T47D (cell line): ENCODE data around the gene SLC10A1.
"Not testable (repeated sequence)": the region's sequence is repeated elsewhere in the genome, so short reads cannot be mapped to it uniquely, and the experiment has no call there.

Experiments used
- DNase-seq, 2 experiments: peaks; one replicate each; pipeline versions ENCODE4 v3.0.0 to v3.0.0-alpha.2; 2011 to 2012; ENCODE audit warnings: low read depth in 1 of 2, low spot score in 1 of 2
- JUND ChIP-seq: IDR thresholded peaks from 2 replicates; pipeline ENCODE4 v1.6.1; 2012; ENCODE audit warnings: low read depth
- in situ Hi-C: cut with HindIII; loops from 2 replicates; pipeline ENCODE4 v1.10.0; 2016; ENCODE audit warnings: low sequenced_read_pairs, low pct_unique_long_range_greater_than_20kb

Gene SLC10A1

DNA sequence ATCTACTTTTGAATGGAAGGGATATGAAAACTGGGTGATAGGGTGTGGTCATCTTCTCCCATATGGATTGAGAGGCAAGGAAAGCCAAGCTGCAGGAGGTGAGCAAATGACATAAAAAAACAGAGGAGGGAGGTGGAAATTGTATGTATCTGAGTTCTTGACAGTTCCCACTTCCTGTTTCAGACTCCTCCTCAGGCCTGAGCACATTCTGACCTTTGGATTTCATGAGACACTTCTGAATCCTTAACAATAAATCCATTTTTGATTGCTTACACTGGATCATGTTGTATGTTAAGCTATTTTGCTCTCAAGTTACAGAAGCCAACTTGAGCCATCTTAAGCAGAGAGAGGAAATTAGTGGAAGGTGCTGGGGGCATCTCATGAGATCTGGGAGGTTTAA is 41.7 kb downstream of the SLC10A1 start:
- TF ChIP-seq JUND: no peak
- in situ Hi-C loops: no loop called here
- no peak for DNase-seq

GRCh38 chr14:69754487-69754886 is 42.6 kb downstream of the SLC10A1 start:
- in situ Hi-C loops: no loop called here
- no peak for DNase-seq
- TF ChIP-seq JUND: no peak

DNA sequence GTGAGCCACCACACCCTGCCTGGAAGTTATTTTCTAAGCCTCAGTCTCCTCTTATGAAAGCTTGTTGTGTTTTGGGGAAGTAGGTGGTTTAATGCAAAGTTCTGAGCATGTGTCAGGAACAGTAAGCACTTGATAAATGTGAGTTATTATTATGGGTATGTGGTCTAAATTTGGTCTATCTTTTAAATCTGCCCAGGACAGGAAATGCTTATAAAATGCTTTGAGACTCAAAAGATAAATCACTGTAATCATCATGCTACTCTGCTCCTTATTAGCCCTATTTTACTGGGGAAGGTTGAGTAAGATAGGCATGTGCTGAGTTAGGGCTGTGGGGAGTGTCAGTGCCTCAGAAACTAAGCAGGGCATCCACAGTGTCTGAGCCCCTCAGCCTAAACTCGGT is 43.2 kb downstream of the SLC10A1 start:
- in situ Hi-C loops: no loop called here
- no peak for DNase-seq
- no peak for TF ChIP-seq JUND

DNA sequence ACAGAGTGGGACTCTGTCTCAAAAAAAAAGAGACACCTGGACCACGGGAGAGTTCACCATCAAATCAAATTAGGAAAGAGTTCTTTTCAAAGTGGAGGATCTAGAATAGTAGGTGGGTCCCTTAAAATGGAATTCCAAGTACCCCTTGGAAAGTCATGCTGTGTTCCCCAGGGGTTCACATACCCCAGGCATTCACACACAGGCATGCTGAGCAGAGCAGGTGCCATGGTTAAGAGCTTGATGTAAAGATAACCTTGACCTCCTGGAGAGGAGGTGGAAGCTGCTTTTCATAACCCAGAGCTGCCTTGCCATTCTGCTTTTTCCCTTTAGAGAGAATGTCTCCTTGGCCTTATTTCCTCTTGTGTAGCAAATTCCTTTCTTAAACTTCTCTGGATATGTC is 44.3 kb downstream of the SLC10A1 start:
- no peak for DNase-seq
- TF ChIP-seq JUND: no peak
- in situ Hi-C loops: no loop called here

DNA sequence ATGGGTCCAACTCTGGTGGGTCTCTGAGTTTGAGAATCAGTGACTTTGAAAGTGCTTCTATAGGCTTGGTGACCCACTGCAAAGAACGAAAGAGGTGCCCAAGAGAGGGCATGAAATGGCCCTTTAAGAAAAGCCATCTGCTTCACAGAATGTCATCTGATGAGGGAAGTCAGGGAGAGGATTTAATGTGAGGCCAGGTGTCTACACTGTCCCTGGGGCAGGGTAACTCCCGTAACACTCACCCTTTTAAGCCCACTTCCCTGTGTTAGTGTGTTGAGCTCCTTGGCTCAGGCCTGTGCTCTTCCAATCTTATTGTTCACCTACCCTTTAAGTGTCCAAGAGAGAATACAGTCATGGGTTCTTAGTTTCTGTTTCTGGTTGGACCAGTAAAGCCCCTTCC is 46.5 kb downstream of the SLC10A1 start:
- in situ Hi-C loops: no loop called here
- no peak for DNase-seq
- no peak for TF ChIP-seq JUND

GRCh38 chr14:69749956-69750355 is 47.1 kb downstream of the SLC10A1 start:
- DNase-seq: no peak
- in situ Hi-C loops: no loop called here
- TF ChIP-seq JUND: no peak

GRCh38 chr14:69741055-69741454 is 56.0 kb downstream of the SLC10A1 start:
- DNase-seq: peak in 1 of 2 experiments; percentile 69
- TF ChIP-seq JUND: no peak
- in situ Hi-C loops: no loop called here

DNA sequence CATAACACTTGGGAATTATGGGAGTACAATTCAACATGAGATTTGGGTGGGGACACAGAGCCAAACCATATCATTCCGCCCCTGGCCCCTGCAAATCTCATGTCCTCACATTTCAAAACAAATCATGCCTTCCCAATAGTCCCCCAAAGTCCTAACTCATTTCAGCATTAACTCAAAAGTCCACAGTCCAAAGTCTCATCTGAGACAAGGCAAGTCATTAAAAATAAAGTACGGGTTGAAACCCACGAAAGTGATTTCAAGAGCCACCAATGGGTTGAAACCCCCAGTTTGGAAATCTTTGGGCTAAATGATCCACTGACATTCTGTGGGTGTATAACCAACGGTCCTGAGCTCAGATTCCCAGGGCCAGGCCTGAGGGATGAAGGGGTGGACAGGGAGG is 60.6 kb downstream of the SLC10A1 start:
- in situ Hi-C loops, DNase-seq: not testable (repeated sequence)

DNA sequence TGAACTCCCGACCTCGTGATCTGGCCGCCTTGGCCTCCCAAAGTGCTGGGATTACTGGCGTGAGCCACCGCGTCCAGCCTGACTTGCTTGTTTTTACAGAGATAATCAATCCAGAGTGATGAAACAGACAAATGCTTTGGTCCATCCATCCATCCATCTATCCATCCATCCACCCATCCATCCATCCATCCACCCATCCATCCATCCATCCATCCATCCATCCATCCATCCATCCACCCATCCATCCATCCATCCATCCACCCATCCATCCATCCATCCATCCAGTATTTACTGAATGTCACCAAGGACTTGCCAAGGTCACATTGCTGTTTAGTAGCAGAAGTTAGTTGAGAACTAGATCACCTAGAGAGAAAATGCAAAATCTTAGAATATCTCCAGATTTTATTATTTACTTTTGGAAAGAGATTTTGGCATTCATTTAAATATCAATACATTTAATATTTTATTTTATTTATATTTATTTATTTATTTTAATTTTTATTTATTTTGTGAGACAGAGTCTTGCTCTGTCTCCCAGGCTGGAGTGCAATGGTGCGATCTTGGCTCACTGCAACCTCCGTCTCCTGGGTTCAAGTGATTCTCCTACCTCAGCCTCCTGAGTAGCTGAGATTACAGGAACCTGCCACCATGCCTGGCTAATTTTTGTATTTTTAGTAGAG is 65.0 kb downstream of the SLC10A1 start:
- in situ Hi-C loops, DNase-seq: not testable (repeated sequence)

- TF ChIP-seq JUND: no peak
- in situ Hi-C loops: no loop called here
- no peak for DNase-seq
Observed at GRCh38 chr14:69727860-69728259, 69.2 kb downstream of the SLC10A1 start.

DNA sequence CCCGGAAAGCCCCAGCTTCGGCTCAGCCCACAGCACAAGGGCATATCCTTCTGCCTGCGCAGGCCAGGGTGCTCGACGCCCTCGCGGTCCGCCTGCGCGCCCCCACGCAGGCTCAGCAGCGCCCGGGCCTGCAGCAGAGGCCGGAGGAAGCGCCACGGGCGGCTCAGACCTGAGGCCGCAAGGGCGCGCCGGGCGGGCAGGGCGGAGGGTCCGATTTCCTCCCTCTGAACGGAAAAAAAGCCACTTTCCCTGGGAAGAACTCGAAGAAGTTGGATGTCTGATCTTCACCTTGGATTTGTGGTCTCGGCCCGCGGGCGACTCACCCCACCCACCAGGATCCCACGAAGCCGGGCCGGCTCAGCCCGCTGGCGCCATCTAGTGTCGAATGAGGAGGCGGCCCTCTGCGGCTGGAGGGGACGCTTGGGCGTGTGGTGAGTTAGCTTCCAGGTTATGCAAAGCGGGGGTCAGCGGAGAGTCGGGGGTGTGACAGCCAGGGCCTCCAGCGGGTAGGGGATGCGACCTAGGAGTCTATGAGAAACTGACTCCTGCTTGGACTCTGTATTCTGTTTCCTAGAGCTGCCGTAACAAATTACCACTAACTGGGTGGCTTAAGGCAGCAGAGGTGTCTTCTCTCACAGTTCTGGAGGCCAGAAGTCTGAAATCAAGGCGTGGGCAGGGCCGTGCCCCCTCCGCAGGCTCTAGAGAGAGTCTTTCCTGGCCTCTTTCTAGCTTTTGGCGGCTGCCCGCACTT is 70.1 kb downstream of the SLC10A1 start:
- in situ Hi-C loops: no loop called here
- TF ChIP-seq JUND: no peak

More for the DNA sequence above, 70.1 kb downstream of the SLC10A1 start:
- DNase-seq: peak; percentile 77 to 80
